Mesothelial cell of epicardium (in vitro differentiated cells): ENCODE data around the gene LATS2. TPM values are rescaled to one million over a fixed set of nuclear protein-coding genes. Genes with fewer than 3 reads are reported as not detected.

Source experiments
- DNase-seq, 2 experiments: peaks; one replicate each; pipeline ENCODE4 v3.0.0; 2021; ENCODE audit warnings: low spot score in 2 of 2; ENCODE audit not compliant: unreplicated experiment in 2 of 2
- H3K27ac Mint-ChIP-seq: 2 replicates; pipeline ENCODE4 v1.8.0; 2021; ENCODE audit warnings: mixed read lengths
- H3K27me3 Mint-ChIP-seq: 2 replicates; pipeline ENCODE4 v1.8.0; 2021; ENCODE audit warnings: low read depth, mixed read lengths
- H3K36me3 Mint-ChIP-seq: 2 replicates; pipeline ENCODE4 v1.8.0; 2021; ENCODE audit warnings: mixed read lengths
- H3K4me1 Mint-ChIP-seq: 2 replicates; pipeline ENCODE4 v1.8.0; 2021; ENCODE audit warnings: mixed read lengths
- H3K4me3 Mint-ChIP-seq: 2 replicates; pipeline ENCODE4 v1.8.0; 2021; ENCODE audit warnings: mild to moderate bottlenecking, moderate library complexity, mixed read lengths
- H3K9me3 Mint-ChIP-seq: 2 replicates; pipeline ENCODE4 v1.8.0; 2021; ENCODE audit warnings: mixed read lengths
- total RNA-seq: library from RNA; stranded (reverse); gene quantifications from 3 replicates; pipeline ENCODE4 v1.2.1, GENCODE V29; 2021
- TF ChIP-seq, protein P1 (sequence below): fragments of 200-600 bp; sonication (generic); IDR thresholded peaks from one replicate; pipeline ENCODE4 v1.5.0; 2021; ENCODE audit warnings: antibody characterized with exemption; ENCODE audit not compliant: unreplicated experiment

LATS2 gene
- total RNA-seq, 1 donor from 2014 or later: 30.2 TPM

- H3K27ac Mint-ChIP-seq: peak overlapping the region; percentile 50
- H3K4me1 Mint-ChIP-seq: peaks cover 10% of the 10 kb centered on the region
- no peak overlapping the region for H3K4me3 Mint-ChIP-seq
- H3K36me3 Mint-ChIP-seq: peaks cover 5% of the 10 kb centered on the region
- TF ChIP-seq, protein P1, sequence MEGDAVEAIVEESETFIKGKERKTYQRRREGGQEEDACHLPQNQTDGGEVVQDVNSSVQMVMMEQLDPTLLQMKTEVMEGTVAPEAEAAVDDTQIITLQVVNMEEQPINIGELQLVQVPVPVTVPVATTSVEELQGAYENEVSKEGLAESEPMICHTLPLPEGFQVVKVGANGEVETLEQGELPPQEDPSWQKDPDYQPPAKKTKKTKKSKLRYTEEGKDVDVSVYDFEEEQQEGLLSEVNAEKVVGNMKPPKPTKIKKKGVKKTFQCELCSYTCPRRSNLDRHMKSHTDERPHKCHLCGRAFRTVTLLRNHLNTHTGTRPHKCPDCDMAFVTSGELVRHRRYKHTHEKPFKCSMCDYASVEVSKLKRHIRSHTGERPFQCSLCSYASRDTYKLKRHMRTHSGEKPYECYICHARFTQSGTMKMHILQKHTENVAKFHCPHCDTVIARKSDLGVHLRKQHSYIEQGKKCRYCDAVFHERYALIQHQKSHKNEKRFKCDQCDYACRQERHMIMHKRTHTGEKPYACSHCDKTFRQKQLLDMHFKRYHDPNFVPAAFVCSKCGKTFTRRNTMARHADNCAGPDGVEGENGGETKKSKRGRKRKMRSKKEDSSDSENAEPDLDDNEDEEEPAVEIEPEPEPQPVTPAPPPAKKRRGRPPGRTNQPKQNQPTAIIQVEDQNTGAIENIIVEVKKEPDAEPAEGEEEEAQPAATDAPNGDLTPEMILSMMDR: no peak
- H3K9me3 Mint-ChIP-seq: peaks cover 4% of the 10 kb centered on the region
- DNase-seq: no peak
- H3K27me3 Mint-ChIP-seq: no peaks in the 10 kb centered on the region
Measured at GRCh38 chr13:21000647-21001046, 60.7 kb downstream of the LATS2 start.

GRCh38 chr13:20998649-20999415, 62.6 kb downstream of the LATS2 start:
- H3K4me1 Mint-ChIP-seq: peaks cover 13% of the 10 kb centered on the region
- TF ChIP-seq, protein P1: no peak
- no peaks in the 10 kb centered on the region for H3K27me3 Mint-ChIP-seq
- no peak overlapping the region for H3K4me3 Mint-ChIP-seq
- H3K27ac Mint-ChIP-seq: peak overlapping the region; percentile 99
- peaks cover 4% of the 10 kb centered on the region for H3K9me3 Mint-ChIP-seq
- peaks cover 7% of the 10 kb centered on the region for H3K36me3 Mint-ChIP-seq
- DNase-seq: no peak

DNA sequence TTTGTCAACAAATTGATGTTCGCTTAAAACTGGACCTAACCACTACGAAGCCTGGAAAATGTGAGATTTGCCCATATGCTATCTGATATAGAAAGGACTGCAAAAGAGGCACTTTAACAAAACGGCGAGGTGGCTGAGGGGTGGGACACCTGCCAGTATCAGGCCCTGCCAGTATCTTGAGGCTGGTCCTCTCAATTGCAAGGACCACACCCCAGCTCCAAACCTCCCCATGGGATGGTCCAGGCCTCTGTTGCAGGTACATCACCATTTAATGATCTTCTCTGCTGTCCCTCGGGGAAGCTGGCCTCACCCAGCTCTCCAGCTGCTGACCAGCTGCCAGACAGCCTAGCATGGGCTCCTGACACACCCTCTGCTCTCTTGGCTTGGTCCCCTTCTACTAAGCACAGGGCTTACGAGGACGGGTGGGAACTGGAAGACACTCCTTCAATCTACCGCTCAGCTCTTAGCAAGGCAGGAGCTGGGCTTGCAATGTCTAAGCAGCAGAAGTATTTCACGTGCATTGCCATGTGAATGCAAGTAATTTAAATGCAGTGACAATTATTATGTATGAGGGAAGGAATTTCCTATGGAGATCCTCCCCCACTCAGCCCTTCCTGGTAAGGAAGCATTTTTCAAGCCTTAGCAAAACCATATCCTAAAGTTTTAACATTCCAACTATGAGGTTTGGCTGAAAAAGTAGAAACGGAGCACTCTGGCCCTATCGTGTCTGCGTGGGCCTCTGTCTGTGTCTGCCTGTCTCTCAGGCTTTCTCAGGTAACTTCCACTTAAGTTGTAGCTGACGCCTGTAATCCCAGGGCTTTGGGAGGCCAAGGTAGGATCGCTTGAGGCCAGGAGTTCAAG, 63.9 kb downstream of the LATS2 start:
- Mint-ChIP-seq H3K4me3 (peak overlapping the region; percentile 3), H3K27me3 (no peaks in the 10 kb centered on the region)

DNA sequence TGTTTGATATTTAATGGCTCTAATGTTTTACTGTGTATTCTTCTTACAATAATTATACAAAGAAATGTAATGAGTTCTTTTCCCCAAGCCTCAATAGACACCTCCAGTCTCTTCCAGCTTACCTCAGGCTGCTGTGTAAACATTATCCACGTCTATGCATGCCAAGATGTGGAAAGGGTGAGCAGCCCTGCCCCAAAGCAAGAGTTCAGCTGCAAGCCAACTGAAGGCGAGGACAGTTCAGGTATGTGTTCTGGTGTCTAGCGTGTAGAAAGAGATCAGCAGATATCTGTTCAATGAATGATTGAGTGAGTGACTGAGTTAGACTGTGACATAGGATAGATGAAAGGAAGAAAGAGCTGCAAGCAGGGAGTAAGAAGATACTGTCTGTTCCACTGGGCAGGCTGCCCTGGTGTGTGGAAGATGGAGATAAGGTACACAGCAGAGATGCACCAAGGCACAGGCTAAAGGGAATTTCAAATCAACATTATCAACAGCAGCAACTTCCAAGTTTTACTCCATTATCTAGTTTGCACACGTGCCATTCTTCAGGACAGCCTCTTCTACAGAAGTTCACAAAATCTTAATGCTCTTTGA, 66.0 kb downstream of the LATS2 start:
- Mint-ChIP-seq H3K4me3 (no peak overlapping the region), H3K9me3 (no peaks in the 10 kb centered on the region), H3K27me3 (no peaks in the 10 kb centered on the region), H3K4me1 (peaks cover 13% of the 10 kb centered on the region), H3K36me3 (peaks cover 14% of the 10 kb centered on the region), H3K27ac (peak overlapping the region; percentile 1)
- no peak for DNase-seq
- TF ChIP-seq, protein P1: no peak

More for the DNA sequence above, 63.9 kb downstream of the LATS2 start:
- Mint-ChIP-seq H3K4me1 (peaks cover 13% of the 10 kb centered on the region), H3K27ac (peak overlapping the region; percentile 99), H3K9me3 (peaks cover 4% of the 10 kb centered on the region), H3K36me3 (peaks cover 7% of the 10 kb centered on the region)
- DNase-seq: no peak
- TF ChIP-seq, protein P1: no peak

DNA sequence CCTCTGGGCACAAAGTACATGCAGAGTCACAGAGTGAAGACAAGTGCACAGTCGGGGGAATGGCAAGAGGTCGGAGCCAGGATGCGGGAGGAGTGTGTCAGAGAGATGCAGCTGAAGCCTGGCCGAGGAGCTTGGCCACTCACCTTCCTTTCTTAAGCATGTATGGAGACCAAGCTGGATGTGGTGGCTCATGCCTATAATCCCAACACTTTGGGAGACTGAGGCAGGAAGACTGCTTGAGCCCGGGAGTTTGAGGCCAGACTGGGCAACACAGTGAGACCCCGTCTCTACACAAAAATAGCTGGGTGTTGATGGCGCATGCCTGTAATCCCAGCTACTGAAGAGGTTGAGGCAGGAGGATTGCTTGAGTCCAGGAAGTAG, 67.0 kb downstream of the LATS2 start:
- DNase-seq: no peak
- peaks cover 13% of the 10 kb centered on the region for H3K4me1 Mint-ChIP-seq
- TF ChIP-seq, protein P1: no peak
- no peaks in the 10 kb centered on the region for H3K9me3 Mint-ChIP-seq
- no peaks in the 10 kb centered on the region for H3K27me3 Mint-ChIP-seq
- H3K36me3 Mint-ChIP-seq: peaks cover 21% of the 10 kb centered on the region
- no peak overlapping the region for H3K4me3 Mint-ChIP-seq
- H3K27ac Mint-ChIP-seq: no peak overlapping the region
